Stimulated activated CD8-positive, alpha-beta memory T cell treated with anti-CD3 and anti-CD28 coated beads, Interleukin-2, amount 100 ng/mL, for 1 hour (primary cell): ENCODE measurements around the gene SPTBN5.

Experiments
- DNase-seq, 2 donors: peaks; one replicate each; pipeline ENCODE4 v3.0.0-alpha.2; 2020; ENCODE audit warnings: low read depth in 2 of 2

The SPTBN5 gene

GRCh38 chr15:41926185-41927056, 32.6 kb upstream of the SPTBN5 start:
- DNase-seq = no peak

- no peak for DNase-seq
These were observed 31.3 kb upstream of the SPTBN5 start for GRCh38 chr15:41925086-41925608.

- no peak for DNase-seq
These were observed 29.6 kb upstream of the SPTBN5 start for GRCh38 chr15:41923401-41923997.

- no peak for DNase-seq
These were observed 28.5 kb upstream of the SPTBN5 start for GRCh38 chr15:41922353-41922752.

- DNase-seq = no peak
These were observed 27.8 kb upstream of the SPTBN5 start for GRCh38 chr15:41921639-41922038.

- DNase-seq = no peak
These were observed 27.3 kb upstream of the SPTBN5 start for GRCh38 chr15:41921167-41921566.

GRCh38 chr15:41919954-41920538, 26.2 kb upstream of the SPTBN5 start:
- no peak for DNase-seq

- DNase-seq = no peak
These were observed 25.5 kb upstream of the SPTBN5 start for GRCh38 chr15:41919201-41919820.

GRCh38 chr15:41918506-41919126, 24.8 kb upstream of the SPTBN5 start:
- DNase-seq = no peak

GRCh38 chr15:41917767-41918430, 24.0 kb upstream of the SPTBN5 start:
- DNase-seq = no peak

- DNase-seq = no peak
These were observed 21.6 kb upstream of the SPTBN5 start for GRCh38 chr15:41915255-41915994.

GRCh38 chr15:41914411-41914810, 20.6 kb upstream of the SPTBN5 start:
- DNase-seq = no peak

GRCh38 chr15:41913256-41913655, 19.4 kb upstream of the SPTBN5 start:
- DNase-seq = no peak

- no peak for DNase-seq
These were observed 18.0 kb upstream of the SPTBN5 start for GRCh38 chr15:41911691-41912345.

- no peak for DNase-seq
These were observed 15.0 kb upstream of the SPTBN5 start for GRCh38 chr15:41908736-41909461.

- DNase-seq = no peak
These were observed 13.3 kb upstream of the SPTBN5 start for GRCh38 chr15:41907141-41907540.

- no peak for DNase-seq
These were observed 12.8 kb upstream of the SPTBN5 start for GRCh38 chr15:41906608-41907007.

GRCh38 chr15:41905036-41905793, 11.4 kb upstream of the SPTBN5 start:
- DNase-seq = no peak
